CD4-positive, alpha-beta T cell treated with Interleukin-2 at 100 ng/mL for 4 hours (primary cell): ENCODE results near the gene BORCS6.
"Not testable (repeated sequence)": the region's sequence is repeated elsewhere in the genome, so short reads cannot be mapped to it uniquely, and the experiment has no call there.

Source experiments
- DNase-seq: peaks from one replicate; pipeline ENCODE4 v3.0.0-alpha.2; 2020; ENCODE audit warnings: low spot score

The BORCS6 gene

DNA sequence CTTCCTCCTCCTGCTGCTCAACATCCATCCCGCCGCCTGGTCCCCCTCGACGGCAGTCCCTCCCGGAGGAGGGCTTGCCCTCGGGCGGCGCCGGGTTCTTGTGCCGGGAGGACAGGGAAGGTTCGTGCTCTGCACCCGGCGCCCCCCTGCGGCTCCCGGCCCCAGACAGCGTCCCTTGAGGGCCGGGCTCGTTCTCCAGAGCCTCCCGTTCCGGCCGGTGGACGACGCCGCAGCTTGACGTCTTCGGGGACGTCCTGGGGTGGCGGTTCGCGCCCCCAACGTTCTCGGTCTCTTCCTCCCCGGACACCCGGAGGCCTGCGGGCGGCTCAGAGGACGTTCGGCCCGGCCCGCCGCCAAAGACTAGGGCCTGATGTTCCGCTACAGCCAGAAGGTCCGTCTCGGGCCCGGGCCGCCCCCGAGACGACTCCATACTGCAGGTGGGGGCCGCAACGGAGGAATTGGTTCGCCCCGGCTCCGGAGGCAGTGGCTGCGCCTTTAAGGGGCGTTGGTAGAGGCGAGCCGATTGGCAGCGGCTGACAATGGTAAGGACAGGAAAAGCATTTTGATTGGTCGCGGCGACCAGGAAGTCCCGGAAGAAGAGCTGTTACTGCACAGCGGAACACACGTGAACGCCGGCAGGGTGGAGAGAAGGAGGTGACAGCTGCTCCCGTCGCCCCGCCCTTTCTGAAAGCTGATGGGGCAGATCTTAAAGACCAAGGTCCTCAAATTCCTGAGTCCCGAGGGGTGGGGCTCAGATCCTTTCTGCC lies at the start of gene BORCS6:
BORCS6 (minus strand) TSS at position 470 of the 767 bp plus-strand sequence; CDS start at position 430, 40 bp downstream.
- peak; percentile 98 for DNase-seq

DNA sequence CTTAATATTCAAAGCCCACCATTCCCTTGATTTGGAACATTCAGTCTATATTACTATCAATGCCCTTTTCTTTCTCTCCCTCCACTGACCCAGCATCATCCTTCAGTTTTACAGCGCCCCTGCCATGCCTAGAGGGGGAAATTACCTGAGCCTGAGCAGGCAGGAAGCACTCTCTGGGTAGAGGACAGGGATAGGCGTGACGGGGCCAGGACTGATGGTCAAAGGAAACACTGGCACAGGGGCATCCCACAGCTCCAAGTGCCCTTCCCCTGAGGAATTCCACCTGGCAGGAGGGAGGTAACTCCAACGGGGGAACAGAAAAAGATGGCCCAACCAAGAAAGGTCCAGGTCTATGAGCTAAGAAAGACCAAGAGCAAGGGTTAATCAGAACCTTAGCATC lies 47.9 kb upstream of the BORCS6 start:
- DNase-seq, result no peak

DNA sequence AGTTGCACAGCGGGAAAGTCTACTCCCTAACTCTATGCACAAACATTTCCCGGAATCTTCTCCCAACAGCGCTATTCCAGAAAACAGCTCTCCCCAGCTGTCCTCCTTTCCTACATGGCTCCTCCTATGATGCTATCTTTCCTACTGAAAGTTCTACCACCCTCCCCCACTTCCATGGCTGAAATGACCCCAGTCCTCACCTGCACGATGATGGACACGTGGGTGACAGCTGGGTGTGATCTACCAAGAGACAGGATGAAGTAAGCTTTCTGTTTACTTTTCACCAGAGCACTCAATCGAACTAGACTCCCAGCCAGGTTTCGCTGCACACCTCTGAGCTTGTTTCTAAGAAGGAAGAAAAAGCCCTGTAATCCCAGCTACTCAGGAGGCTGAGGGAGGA lies 47.2 kb upstream of the BORCS6 start:
- DNase-seq, result no peak

- DNase-seq, result no peak
Measured at GRCh38 chr17:8235676-8236075, 45.7 kb upstream of the BORCS6 start.

GRCh38 chr17:8234361-8235270 lies 44.6 kb upstream of the BORCS6 start:
- DNase-seq, result no peak

GRCh38 chr17:8231701-8232100 lies 41.7 kb upstream of the BORCS6 start:
- DNase-seq, result no peak

DNA sequence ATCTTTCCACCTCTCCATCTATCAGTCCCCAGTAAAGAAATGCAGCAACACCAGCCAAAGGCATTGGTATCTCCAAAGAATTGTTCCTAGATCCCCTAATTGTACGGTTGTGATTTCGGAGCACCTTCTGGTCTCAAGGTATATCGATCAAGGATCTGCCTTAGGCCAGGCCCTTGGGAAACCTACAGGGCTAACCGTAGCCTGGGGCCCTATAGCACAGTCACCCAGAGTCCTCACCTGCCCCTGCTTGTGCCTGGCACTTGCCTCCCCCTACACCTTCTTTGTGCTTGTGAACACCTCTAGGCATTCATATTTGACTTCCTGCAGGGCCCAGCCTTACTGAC lies 37.2 kb upstream of the BORCS6 start:
- DNase-seq, result no peak

DNA sequence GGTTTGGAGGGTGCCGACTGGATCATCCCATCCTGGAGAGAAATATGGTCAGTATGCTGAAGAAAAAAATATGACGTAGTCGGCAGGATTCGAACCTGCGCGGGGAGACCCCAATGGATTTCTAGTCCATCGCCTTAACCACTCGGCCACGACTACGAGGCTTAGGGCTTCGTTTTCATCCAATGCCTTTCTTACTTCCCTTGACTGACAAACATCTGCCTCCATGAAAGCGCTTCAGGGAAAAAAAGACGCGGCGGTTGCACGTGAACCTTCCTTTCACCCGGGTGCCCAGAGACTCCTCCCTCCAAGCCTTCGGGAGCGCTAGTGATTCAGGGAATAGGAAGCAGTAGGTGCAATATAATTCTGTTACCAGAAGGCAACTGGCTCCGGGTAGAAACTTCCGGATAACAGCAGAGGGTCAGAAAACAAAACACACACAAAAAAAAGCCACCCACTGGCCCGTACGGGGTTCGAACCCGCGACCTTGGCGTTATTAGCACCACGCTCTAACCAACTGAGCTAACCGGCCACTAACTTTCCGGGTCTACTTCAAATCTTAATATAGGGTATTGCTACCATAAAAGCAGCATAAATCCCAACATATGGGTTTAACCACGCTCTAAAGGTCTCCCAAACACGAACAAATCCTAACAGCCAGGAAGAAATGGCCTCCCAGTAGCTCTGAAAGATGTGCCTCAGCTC lies 36.7 kb upstream of the BORCS6 start:
- DNase-seq, result no peak

GRCh38 chr17:8225813-8226535 lies 36.0 kb upstream of the BORCS6 start:
- DNase-seq, result peak; percentile 59

- no peak for DNase-seq
Measured at GRCh38 chr17:8224891-8225812, 35.2 kb upstream of the BORCS6 start.

GRCh38 chr17:8223356-8224126 lies 33.6 kb upstream of the BORCS6 start:
- DNase-seq, result peak; percentile 45

DNA sequence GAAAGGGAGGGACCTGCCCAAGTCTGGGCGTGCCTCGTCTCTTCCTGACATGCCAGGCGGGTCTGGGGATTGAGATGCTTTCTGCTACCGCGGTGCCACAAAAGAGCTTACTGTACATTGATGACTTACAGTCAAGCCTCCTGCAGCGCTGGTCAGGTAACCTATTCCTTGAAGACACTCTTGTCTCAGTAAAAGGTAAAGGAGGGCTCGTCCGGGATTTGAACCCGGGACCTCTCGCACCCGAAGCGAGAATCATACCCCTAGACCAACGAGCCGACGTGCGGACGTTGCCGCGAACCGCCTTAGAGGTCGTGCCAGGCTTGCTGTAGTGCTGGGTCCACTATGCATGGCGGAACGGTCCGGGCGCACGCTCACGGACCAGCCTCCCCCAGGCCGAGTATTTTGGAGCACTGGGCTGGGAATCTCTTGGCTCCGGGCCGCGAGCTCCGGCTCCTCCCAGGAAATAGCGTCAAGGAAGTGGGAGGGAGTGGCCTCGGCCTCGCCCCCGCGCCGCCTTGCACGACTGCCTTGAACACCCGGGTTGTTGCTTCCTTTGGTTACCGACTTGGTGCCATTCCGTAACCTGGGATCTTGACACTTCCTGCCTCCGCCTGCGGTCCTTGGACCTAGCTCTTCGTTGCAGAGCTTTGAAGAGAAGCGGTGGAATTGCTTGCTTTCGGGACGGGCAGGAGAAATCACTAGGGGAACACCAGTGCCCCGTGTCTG lies 32.8 kb upstream of the BORCS6 start:
- peak; percentile 85 for DNase-seq

DNA sequence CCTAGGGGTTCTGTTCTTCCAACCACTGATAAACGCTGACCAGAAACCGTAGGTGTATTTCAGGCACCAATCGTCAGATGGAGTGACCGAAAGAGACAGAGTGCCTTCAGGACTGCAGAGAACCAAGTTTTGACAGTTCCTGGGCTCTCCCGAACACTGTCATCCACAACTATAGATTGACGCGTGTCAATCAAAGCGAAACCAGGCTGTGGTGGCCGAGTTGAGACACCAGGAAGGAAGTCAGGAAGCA lies 32.3 kb upstream of the BORCS6 start:
- DNase-seq, result no peak

GRCh38 chr17:8221663-8222379 lies 31.8 kb upstream of the BORCS6 start:
- DNase-seq, result peak; percentile 92

- peak; percentile 85 for DNase-seq
Measured at GRCh38 chr17:8220783-8221662, 31.0 kb upstream of the BORCS6 start.

- not testable (repeated sequence) for DNase-seq
Measured at GRCh38 chr17:8214000-8214399, 24.0 kb upstream of the BORCS6 start.

- no peak for DNase-seq
Measured at GRCh38 chr17:8212312-8213180, 22.6 kb upstream of the BORCS6 start.
